HPDE6-E6E7 (cell line): ENCODE data around the gene MNX1.
A peak's percentile ranks its signal among the peaks of the same experiment; 100 is the strongest.

ENCODE experiments used
- DNase-seq: peaks from one replicate; pipeline ENCODE4 v3.0.0; 2011; ENCODE audit warnings: missing footprints; ENCODE audit errors: extremely low spot score

Gene MNX1

DNA sequence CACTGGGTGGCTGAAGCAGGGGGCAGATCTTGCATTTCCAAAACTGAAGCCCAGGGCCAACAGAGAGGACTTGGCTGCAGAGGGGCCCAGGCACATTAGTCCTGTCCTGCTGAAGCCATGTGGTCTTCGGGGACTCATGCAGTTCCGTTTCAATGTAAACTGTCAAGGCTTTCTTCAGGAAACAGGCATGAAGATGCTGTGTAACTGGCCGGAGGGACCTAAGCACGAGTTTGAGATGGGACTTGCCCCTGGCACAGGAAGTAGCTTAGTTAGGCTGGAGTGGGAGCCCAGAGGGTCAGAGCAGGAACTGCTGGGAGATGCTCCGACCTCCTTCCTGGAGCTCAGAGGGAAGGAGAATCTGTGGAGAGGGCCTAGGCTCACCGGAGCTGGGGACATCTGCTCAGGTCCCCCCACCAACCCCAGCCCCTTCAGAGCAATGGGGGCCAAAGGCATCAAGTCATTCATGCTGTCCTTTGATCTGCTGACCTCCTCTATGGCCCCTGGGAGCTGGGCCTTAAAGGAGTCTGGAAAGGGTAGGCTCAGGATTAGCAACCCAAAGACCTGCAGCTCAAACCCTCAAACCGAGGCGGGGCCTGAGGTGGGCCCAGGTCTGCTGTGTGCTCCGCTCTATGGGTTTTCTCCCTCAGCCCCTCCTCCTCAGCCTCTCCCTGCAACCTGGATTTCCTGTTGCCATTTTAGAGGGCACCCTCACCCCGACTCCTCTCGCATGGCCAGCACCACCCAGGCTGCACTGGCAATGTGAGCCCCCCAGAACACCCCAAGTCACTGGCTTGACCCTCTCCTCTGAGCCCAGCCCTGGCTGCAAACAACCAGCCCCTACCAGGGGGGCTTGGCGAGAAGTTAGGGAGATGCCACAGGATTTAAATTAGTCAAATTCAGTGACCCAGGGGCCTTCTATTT lies 4.4 kb upstream of the MNX1 start:
- DNase-seq: no peak

DNA sequence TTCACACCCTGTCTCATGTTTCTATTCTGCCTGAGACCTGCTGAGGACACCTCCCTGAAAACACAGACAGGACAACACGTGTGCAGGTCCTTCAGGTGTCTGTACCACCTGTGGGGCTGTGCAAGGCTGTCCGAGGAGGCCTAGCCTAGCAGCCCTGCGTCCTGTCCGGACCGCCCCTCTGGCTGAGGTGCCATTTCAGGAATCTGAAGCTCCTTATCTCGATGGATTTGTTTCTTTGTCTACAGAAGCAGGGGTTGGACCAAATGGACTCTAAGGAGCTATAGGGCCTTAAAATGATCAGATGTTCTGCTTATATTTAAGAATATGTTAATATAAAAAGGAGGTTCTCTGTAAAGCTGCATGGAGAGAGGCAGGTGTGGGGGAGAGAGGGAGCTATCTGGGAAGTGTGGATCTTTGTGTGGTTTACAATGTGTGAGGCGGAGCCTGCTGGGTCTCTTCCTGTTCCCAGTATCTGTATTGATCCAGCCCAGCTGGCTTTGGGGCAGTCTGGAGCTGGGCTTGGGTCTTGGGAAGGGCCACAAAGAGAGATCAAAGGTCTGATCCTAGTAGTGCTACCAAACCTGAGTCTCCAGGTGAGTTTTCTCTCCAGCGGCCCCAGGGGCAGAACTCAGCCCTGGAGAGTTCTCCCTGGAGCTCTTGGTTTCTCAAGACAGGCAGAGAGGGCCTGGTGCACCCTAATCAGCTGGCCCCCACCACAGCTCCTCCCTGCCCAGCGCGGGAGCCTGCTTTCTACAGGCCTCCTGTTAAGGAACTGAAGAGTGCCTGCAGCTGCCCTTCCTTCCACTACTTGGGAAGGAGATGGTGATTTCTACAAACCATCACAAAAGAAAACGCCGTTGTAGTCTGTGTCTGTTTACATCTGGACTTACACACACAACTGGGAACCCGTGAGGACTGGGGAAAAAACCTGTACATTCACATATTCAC lies 3.4 kb upstream of the MNX1 start:
- DNase-seq: no peak

DNA sequence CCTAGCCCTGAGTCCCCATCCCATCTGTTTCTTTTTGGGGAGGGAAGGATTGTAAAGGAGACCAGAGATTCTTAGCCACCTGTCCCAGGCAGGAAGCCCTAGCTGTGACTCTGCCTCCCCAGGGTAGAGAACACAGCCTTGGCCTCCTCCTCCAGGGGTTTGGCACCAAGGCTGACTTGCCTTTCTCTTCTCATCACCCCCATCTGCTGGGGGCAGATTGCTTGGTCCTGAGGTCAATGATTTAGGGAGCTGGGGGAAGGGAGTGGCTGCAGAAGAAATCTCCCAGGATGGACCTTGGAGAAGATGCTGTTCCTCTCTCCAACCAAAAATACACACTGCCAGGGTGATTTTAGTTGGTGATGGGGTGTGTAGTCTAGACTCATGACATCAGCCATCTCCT lies 2.6 kb upstream of the MNX1 start:
- DNase-seq: no peak

DNA sequence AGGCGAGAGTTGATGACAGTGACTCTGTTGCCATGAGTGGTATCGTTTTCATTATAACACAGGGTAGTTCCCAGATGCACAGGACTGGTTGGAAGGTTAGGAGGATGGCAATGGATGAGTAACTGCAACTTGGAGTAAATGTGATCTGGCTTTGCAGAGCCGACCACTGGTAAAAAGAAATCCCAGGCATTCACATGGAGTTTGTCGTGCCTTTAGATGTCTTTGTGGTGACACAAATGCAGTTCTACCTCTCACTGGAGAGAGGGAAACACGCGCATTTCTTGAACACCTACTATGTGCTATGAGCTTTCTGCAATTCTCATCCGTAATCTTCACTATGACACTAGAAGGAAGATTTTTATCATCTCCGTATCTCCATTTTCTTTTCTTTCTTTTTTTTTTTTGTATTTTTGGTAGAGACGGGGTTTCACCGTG lies 1.7 kb upstream of the MNX1 start:
- DNase-seq: no peak

DNA sequence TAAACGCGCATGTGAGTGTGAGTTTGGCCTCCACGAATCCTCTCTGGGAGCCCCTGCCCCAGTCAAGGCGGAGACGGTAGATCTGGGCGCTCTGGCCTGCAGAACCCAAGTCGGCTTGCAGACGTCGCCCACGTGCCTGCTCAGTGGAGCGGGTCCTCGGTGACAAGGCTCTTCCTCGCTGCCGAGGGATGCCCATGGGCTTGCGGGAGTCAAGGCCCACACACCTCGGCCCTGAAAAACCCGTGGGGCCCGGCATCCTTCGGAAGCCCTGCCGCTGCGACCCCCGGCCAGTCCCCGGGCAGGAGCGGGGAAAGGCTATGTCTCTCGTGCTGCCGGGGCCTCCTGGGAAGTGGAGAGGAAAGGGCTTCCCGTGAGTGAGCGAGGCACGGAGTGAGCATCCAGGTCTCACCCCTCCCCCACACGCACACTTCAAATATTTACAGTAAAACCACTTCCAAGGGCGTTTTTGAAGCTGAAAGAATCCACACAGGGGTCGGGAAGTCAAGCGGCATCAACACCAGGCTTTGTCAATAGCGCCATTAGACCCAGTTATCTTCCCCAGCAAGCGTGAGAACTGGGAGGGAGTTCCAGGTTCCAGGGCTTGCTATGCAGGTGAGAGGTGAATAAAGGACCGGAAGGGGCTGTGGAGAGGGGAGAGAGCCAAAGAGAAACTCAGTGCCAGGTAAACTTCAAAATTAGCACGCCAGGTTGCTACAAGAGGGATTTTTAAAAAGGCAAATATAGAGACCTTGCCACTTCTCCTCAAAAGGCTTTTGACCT lies 1.1 kb upstream of the MNX1 start:
- peak; percentile 27 for DNase-seq

DNA sequence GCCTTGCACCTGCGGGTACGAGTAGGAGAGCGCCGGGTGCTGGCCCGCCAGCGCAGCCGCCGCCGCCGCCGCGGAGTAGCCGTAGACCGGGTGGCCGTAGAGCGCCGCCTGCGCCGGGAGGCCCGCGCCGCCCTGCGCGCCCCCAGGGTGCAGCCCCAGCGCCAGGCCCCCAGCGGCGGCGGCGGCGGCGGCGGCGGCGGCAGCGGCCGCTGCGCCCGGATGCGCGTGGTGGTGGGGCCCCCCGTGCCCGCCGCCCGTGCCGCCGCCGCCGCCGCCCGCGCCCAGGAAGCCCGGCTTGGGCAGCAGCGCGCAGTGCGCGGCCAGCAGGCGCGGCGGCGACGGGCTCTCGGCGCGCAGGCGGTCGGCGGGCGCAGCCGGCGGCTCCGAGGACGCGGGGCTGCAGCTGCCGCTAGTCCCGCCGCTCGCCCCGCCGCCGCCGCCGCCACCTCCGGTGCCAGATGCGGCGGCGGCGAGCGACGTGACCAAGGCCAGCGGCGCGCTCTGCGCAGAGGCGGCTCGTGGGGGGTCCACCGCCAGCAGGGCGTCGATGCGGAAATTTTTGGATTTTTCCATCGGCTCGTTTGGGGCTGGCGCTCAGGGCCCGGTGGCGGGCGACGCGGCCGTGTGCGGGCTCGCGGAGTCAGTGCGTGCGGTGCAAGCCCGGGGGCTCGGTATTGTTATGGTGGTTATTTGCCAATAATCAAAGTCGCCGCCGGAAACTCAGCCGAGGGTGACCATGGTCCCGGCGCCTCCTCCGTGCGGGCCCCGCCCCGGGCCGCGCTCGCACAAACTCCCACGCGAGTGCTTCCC lies 480 bp downstream of the MNX1 start:
- no peak for DNase-seq

DNA sequence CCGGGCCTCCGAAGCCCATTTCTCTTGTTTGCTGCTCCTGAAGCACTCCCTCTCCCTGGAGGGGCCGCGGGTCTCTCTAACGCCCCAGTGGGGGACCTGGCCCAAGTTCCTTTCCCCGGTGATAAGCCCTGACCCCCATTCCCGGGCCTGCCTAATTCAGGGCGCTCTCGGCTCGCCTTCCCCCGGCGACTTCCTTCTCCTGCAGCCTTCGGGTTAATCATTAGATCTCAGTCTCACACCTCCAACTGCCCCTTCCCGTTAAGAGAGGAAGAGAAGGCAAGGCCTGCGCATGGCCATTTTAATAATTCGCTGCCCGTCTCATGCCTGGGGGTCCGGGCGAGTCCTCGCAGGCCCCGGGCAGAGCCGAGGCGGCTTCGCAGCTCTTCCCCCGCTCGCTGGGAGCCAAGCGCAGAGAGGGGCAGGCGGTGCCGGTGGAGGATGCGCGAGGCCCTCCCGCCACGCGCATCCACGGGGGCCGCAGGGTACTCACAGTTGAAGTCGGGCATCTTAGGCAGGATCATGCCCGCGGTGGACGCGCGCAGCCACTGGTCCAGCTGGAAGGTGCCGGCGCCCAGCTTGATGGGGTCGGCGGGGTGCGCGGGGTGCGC lies 1.2 kb downstream of the MNX1 start:
- DNase-seq: peak; percentile 43

DNA sequence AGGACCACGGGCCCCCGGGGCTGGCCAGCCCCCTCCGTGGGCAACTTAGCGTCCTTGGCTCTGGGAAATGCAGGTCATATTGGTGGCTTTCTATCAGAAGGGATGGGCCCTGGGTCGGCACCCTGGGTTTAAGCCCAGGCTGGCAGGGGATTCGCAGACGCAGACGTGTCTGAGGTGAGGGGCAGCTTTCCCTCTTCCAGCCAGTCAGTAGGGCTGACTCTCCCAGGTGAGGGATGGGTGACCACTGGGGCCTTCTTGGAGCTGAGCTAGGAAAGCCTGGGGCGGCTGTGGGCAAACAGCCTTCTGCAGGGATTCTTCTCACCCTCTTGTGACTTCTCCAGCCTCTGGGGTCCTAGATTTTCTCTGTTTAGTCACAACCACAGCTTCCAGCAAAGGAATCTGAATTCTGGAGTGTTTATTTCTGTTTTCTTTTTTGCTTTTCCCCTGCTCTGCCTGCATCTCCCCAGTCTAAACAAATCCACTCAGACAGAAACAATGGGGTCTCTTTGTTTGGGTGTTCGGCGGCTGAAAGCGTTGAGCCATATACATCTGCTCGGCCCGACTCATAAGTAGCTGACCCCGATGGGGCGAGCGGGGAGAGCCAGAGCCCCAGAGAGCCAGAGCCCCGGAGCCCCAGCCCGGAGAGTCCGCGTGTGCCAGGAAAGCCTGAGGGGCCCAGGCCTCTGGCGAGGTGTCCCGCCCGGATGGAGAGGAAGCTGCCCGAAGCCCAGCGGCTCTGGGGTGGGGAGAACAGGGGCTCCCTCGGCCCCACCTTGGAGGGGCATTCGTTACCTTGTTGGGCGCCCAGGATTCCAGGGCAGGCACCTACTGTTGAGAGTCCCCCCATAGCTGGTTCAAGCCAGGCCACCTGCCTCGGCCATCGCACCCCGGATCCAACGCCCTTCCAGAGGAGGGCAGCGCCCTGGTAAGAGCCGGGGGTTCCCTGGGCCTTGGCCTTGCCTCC lies 2.0 kb downstream of the MNX1 start:
- no peak for DNase-seq

DNA sequence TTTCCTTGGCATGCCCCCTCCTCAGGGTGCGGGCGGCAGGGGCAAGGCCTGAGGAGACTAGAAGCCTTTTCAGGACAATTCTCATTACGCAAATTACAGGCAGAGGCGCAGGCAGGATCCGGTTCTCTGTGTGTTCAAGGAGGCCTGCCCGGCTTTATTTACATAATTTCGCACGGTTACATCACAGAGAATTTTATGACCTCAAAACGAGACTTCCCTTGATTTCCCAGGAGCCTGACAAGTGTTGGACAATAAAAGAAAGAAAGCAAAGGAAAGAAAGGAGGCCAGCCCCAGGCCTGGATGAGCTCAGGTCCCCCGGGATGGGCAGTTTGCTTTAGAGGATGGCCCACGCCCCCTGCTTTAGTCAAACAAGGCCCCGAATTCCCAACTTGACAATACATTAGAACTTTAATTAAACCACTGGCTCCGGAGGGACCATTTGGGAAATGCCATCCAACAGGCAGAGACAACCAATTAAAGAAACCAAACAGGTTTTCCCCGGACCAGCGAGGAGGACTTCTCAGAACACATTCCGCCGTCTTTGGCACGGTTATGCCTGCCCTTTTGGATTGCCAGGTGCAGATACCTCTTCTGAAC lies 2.9 kb downstream of the MNX1 start:
- no peak for DNase-seq

DNA sequence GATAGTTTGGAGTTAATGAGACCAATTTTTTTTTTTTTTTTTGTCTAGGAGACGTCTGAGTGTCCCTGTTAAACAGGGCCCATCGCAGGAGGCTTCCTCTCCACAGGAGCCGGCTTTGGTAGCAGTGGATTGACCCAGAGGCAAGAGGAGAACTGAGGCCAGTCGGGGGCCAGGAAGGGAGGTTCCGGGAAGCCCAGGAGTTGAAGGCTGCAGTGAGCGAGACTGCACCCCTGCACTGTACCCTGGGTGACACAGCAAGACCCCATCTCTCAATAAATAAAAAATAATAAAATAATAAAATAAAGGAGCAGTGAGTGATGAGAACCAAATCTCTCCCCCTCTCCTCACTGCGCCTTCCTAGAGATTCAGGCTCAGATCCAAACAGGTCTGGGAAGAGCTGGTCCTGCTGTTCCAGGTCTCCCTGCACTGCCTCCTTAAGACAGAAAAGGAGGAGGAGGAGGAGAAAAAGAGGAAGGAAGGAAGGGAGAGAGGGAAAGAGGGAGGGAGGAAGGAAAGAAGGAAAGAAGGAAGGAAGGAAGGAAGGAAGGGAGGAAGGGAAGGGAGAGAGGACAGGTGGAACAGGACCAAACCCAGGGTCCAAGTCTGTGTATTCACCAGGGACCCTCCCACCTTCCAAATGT lies 3.5 kb downstream of the MNX1 start:
- DNase-seq: no peak

DNA sequence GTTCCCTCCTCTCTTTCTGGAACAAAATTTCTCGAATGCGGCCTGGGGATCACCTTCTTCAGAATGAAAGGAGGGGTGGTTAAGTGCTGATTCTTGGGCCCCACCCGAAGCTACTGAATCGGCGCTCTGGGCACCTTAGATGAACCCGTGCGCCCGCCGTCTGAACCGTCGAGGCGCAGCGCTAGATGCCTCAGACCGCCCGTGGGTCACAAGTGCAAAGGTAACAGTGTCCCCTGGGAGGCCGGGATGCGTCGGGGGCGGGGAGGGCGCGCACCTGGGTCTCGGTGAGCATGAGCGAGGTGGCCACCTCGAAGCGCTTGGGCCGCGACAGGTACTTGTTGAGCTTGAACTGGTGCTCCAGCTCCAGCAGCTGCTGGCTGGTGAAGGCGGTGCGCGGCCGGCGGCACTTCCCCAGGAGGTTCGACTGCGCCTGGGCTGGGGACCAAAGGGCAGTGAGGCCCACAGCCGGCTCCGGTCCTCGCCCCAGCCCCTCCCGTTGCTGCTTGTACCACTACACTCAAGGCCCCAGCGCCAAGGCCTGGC lies 4.2 kb downstream of the MNX1 start:
- DNase-seq: no peak

DNA sequence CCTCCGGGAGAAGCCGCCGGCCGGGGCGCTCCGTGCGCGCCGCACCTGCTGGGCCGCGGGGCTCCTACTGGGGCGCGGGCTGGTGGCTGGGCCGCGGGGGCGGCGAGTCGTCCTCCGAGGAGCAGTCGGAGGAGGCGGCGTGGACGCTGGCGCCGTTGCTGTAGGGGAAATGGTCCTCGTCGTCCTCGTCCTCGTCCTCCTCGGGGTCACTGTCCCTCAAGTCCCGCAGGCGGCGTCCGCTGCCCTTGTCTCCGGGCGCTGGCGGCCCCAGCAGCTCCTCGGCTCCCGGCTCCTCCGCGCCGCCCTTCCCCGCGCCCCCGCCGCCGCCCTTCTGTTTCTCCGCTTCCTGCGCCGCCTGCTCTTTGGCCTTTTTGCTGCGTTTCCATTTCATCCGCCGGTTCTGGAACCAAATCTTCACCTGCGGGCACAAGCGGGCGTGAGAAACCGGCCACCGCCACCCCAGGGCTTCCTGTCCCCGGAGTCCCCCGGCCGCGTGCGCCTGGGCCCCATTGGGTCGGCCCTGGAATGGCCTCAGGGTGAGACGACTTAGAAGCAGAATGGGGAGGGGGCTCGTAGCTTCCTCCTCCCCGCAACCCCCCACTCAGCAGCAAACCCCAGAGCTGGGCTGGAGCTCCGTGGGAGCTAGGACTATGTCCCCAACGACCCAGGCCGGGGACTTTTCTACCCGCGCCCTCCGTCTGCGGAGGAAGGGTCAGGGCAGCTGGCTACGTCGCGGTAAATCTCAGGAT lies 4.8 kb downstream of the MNX1 start:
- no peak for DNase-seq

DNA sequence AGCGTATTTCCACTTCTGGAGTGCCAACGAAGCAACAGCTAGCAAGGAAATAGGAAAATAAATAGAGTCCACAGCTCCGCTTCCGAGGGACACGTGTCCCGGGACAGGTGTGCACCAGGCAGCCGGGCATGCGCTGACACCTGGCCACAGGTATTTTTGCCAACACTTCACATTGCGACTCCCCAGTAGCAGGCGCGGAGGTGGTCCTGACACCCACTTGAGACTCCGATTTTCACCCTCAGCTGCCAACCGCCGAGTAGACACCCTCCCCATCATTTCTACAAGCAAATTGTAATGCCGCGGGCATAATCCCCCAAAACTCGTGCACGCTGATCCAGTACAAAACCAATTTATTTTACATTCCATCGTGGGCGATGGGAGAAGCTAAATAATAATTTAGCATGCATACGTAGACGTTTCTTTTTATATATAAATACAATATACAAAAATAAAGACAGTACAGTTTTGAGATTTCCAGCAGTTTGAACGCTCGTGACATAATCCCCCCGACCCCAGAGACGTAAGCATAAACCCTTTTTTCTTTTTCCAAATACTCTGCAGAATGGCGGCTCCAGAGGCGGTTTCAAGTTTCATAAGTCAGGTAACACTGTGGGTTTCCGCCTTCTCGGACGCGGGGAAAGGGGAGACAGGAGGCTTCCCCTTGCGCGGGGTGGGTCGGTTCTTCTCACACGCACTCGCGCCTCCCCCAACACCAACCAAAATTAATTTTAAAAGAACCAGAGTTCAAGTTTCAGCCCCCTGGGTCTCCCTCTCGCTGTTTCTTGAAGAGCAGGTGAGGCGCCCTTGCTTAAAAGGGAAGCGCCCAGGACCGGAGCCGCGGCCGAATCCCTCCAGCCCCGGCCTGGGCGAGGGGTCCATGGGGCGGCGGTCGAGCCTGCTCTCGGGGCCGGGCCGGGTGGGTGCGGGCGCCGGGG lies 5.7 kb downstream of the MNX1 start:
- DNase-seq: no peak

DNA sequence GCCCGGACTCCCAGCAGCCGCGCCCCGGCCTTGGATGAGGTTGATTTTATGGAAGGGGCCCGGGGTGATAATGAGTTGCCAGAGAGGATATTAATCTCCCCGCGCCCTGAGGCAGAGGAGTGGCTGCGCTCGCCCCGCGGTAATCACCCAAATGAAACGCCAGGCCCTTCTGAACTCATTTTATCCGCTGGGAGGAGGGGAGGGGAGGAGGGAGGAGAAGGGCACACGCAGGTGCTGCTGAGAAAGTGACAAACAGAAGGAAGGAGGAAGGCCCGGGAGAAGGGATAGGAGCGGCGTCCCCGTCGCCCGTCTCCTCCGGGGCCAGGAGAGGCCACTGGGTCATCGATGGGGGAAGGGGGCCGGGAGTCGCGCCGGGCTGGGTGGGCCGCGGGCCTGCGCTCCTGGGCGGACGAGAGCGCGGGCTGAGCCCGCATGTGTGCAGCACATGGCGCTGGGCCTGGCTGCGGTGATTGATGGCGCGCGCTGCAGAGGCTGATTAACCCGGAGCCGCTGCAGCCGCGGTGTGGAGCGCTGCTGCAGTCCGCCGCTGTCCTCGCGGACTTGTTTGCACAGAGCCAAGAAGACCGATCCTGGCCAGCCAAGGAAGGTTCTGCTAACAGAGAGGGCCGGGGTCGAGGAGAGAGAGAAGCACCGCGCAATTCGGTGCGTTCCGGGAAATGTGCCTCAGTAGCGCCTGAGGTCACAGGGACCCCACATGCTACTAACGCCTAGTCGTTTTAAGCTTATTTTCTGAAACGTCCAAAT lies 6.5 kb downstream of the MNX1 start:
- no peak for DNase-seq

DNA sequence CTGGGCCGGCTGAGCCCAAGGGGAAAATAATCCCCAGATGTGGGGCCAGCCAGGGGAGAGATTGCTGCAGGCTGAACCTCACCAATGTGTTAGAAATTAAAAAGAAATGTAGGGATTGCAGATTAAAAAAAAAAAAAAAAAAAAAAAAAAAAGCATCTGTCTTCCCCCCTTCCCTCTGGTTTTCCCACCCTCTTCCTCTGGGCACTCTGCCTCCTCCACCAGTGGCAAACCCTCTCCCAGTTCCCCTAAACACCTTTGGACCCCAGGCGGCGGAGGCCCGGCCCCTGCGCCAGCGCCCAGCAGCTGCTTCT lies 7.1 kb downstream of the MNX1 start:
- DNase-seq: no peak
